Tibial artery (tissue), 4 donors: ENCODE data around the gene DNAH17.

Experiments used
- DNase-seq, 2 donors: peaks; one replicate each; pipeline ENCODE4 v3.0.0-alpha.2; 2019
- H3K27ac ChIP-seq, 2 donors: fragments of 200-600 bp; sonication (generic) in 1 of 2; 1 replicate in 1 of 2; 2 replicates in 1 of 2; pipeline ENCODE4 v1.5.1; 2018 to 2019; ENCODE audit warnings: mild to moderate bottlenecking in 1 of 2
- H3K27me3 ChIP-seq, 2 donors: fragments of 200-600 bp; sonication (generic) in 1 of 2; one replicate each; pipeline versions ENCODE4 v1.5.1 to v1.6.0; 2016 to 2019
- H3K36me3 ChIP-seq, 3 donors: fragments of 200-600 bp; sonication (generic) in 2 of 3; one replicate each; pipeline ENCODE4 v1.5.1; 2016 to 2019; ENCODE audit warnings: mild to moderate bottlenecking in 2 of 3
- H3K4me1 ChIP-seq, 4 donors: fragments of 200-600 bp; sonication (generic) in 2 of 4; 1 replicate in 3 of 4; 2 replicates in 1 of 4; pipeline ENCODE4 v1.5.1; 2016 to 2019
- H3K4me3 ChIP-seq, 2 donors: fragments of 200-600 bp; sonication (generic) in 1 of 2; 1 replicate in 1 of 2; 2 replicates in 1 of 2; pipeline ENCODE4 v1.5.1; 2018 to 2019; ENCODE audit warnings: mild to moderate bottlenecking in 2 of 2
- H3K9me3 ChIP-seq, 3 donors: fragments of 200-600 bp; sonication (generic) in 1 of 3; one replicate each; pipeline ENCODE4 v1.5.1; 2016 to 2019
- CTCF ChIP-seq, 2 experiments: fragments of 200-600 bp in 1 of 2; fragments of 450-650 bp in 1 of 2; IDR thresholded peaks; one replicate each; pipeline ENCODE4 v1.5.1; 2017 to 2019; ENCODE audit warnings: antibody characterized with exemption in 2 of 2, mild to moderate bottlenecking in 1 of 2, moderate library complexity in 1 of 2
- intact Hi-C: fragments of 100-400 bp; cut with DNase I; formaldehyde crosslinking; loops from one replicate; pipeline ENCODE4 v1.15.0; 2023; ENCODE audit warnings: low total_unique reads

The DNAH17 gene

GRCh38 chr17:78486228-78486802 is 90.9 kb downstream of the DNAH17 start:
- no peak for TF ChIP-seq CTCF (IDR thresholded peaks at IDR 0.05)
- Histone ChIP-seq H3K9me3 (no peaks in the 10 kb centered on the region), H3K4me1 (peaks cover 0 to 10% (median 3%) of the 10 kb centered on the region in 4 donors), H3K27ac (no peak overlapping the region), H3K27me3 (peaks cover 0 to 21% of the 10 kb centered on the region in 2 donors), H3K36me3 (no peaks in the 10 kb centered on the region), H3K4me3 (no peak overlapping the region)
- intact Hi-C loops, result no loop called here
- no peak for DNase-seq

DNA sequence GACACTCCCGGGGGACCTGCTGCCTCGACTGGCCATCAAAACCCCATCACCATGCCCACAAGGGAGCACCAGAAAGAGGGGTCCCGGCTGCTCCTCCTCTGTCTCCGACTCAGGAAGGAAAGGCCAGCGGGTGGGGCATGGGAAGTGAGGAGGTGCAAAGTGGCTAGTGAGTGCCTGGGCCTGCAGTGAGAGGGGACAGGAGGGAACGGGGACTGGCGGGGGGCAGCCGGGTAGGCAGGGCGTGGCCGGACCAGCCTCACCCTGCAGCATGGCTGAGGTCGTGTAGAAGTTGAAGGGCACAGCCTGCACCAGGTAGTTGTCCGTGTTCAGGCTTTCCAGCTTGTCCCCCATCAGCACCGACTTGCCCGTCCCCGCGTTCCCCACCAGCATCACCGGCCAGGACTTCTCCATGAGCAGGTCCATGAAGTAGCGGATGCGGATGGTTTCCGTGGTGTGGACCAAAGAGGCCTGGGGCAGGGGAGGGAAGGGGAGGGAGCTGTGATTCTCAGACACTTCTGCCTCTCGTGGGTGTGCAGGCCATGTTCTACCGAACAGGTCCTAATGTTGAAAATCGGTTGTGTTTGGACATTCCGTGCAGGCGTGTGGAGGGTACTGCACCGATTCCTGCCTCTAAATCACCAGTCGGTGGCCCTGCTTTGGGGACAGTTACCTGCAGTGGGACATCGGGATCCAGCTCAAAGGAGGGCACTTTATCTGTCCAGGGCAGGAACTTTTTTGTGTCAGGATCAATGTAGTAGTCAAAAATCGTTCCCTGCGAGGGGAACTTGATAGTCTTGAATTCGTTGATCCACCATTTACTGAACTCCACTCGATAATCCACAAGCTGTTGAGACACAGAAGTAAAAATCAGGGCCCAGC is 91.7 kb downstream of the DNAH17 start:
- Histone ChIP-seq H3K27ac (no peak overlapping the region), H3K27me3 (peaks cover 0 to 23% of the 10 kb centered on the region in 2 donors), H3K36me3 (no peaks in the 10 kb centered on the region), H3K4me3 (no peak overlapping the region), H3K4me1 (peaks cover 0 to 10% (median 3%) of the 10 kb centered on the region in 4 donors), H3K9me3 (no peaks in the 10 kb centered on the region)
- TF ChIP-seq CTCF (IDR thresholded peaks at IDR 0.05), result no peak
- intact Hi-C loops, result no loop called here
- DNase-seq, result no peak

GRCh38 chr17:78484271-78485246 is 92.6 kb downstream of the DNAH17 start:
- Histone ChIP-seq H3K4me3 (peak overlapping the region in 1 of 2 donors; percentile 13), H3K4me1 (peaks cover 0 to 10% (median 3%) of the 10 kb centered on the region in 4 donors), H3K27ac (no peak overlapping the region), H3K36me3 (no peaks in the 10 kb centered on the region), H3K9me3 (no peaks in the 10 kb centered on the region), H3K27me3 (peaks cover 0 to 23% of the 10 kb centered on the region in 2 donors)
- intact Hi-C loops, result no loop called here
- TF ChIP-seq CTCF (IDR thresholded peaks at IDR 0.05), result no peak
- DNase-seq, result no peak

DNA sequence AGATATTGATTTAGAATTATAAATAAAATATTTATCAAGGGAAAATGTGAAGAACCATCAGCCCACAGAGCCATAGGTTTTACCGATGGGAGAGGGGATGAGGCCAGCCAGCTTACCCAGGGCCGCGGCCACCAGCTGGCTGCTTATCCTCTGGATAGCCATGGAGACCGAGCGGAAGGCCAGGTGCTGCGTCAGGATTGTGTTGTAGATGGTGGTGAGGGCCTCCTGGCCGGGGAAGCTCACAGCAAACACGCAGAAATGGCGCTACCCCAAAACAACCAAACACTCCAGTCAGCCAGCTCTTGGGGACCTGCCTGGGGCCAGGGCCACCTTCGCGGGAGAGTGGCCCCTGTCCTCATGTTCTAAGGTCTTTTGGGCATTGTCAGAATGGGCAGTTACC is 97.8 kb downstream of the DNAH17 start:
- H3K27ac ChIP-seq, result no peak overlapping the region
- H3K4me1 ChIP-seq, result peaks cover 0 to 3% (median 1%) of the 10 kb centered on the region in 4 donors
- intact Hi-C loops, result no loop called here
- H3K36me3 ChIP-seq, result no peaks in the 10 kb centered on the region
- no peak overlapping the region for H3K4me3 ChIP-seq
- peaks cover 0 to 35% of the 10 kb centered on the region in 2 donors for H3K27me3 ChIP-seq
- DNase-seq, result no peak
- no peaks in the 10 kb centered on the region for H3K9me3 ChIP-seq
- no peak for TF ChIP-seq CTCF (IDR thresholded peaks at IDR 0.05)

- Histone ChIP-seq H3K27ac (no peak overlapping the region), H3K4me3 (no peak overlapping the region), H3K36me3 (no peaks in the 10 kb centered on the region), H3K9me3 (no peaks in the 10 kb centered on the region), H3K4me1 (no peaks in the 10 kb centered on the region), H3K27me3 (peaks cover 0 to 35% of the 10 kb centered on the region in 2 donors)
- no peak for DNase-seq
- no peak for TF ChIP-seq CTCF (IDR thresholded peaks at IDR 0.05)
- intact Hi-C loops, result no loop called here
These were observed 98.4 kb downstream of the DNAH17 start for GRCh38 chr17:78478757-78479297.
